Chondrocyte (in vitro differentiated cells): ENCODE measurements around the gene PLEKHJ1. TPM values are rescaled to one million over a fixed set of nuclear protein-coding genes. Genes with fewer than 3 reads are reported as not detected.

Experiments used
- DNase-seq: peaks from one replicate; pipeline ENCODE4 v3.0.0; 2021; ENCODE audit warnings: mixed read lengths, low spot score
- H3K27ac Mint-ChIP-seq: one replicate; pipeline ENCODE4 v1.8.0; 2021; ENCODE audit warnings: mild to moderate bottlenecking, moderate library complexity, mixed read lengths; ENCODE audit not compliant: unreplicated experiment
- H3K27me3 Mint-ChIP-seq: 2 replicates; pipeline ENCODE4 v1.8.0; 2021; ENCODE audit warnings: low read depth, mixed read lengths
- H3K36me3 Mint-ChIP-seq: 2 replicates; pipeline ENCODE4 v1.8.0; 2021; ENCODE audit warnings: low read depth, mixed read lengths
- H3K4me1 Mint-ChIP-seq: 2 replicates; pipeline ENCODE4 v1.8.0; 2021; ENCODE audit warnings: low read depth, mild to moderate bottlenecking, mixed read lengths
- H3K4me3 Mint-ChIP-seq: one replicate; pipeline ENCODE4 v1.8.0; 2021; ENCODE audit warnings: mild to moderate bottlenecking, moderate library complexity, mixed read lengths; ENCODE audit not compliant: unreplicated experiment
- H3K9me3 Mint-ChIP-seq: 2 replicates; pipeline ENCODE4 v1.8.0; 2021; ENCODE audit warnings: low read depth, mixed read lengths
- CTCF ChIP-seq: fragments of 200-600 bp; sonication (generic); IDR thresholded peaks from 2 replicates; pipeline ENCODE4 v1.5.0; 2021; ENCODE audit warnings: antibody characterized with exemption, mild to moderate bottlenecking, moderate library complexity
- total RNA-seq: library from RNA; stranded (reverse); gene quantifications from 3 replicates; pipeline ENCODE4 v1.2.1, GENCODE V29; 2021

The PLEKHJ1 gene
- total RNA-seq, 1 donor from 2014 or later: 42.4 TPM

GRCh38 chr19:2252055-2252796 is 16.1 kb upstream of the PLEKHJ1 start:
- Mint-ChIP-seq H3K27ac (no peak overlapping the region), H3K9me3 (no peaks in the 10 kb centered on the region), H3K27me3 (no peaks in the 10 kb centered on the region), H3K4me1 (peaks cover 3% of the 10 kb centered on the region), H3K36me3 (no peaks in the 10 kb centered on the region), H3K4me3 (no peak overlapping the region)
- no peak for DNase-seq
- TF ChIP-seq CTCF: no peak

- Mint-ChIP-seq H3K9me3 (no peaks in the 10 kb centered on the region), H3K4me1 (peaks cover 3% of the 10 kb centered on the region)
Measured at GRCh38 chr19:2251106-2252054, 15.3 kb upstream of the PLEKHJ1 start.

GRCh38 chr19:2250766-2251105 is 14.6 kb upstream of the PLEKHJ1 start:
- H3K4me1 Mint-ChIP-seq: peaks cover 3% of the 10 kb centered on the region
- H3K27ac Mint-ChIP-seq: no peak overlapping the region
- DNase-seq: no peak

More at GRCh38 chr19:2251106-2252054, 15.3 kb upstream of the PLEKHJ1 start:
- TF ChIP-seq CTCF: no peak
- H3K27ac Mint-ChIP-seq: no peak overlapping the region
- H3K4me3 Mint-ChIP-seq: no peak overlapping the region
- DNase-seq: no peak
- H3K36me3 Mint-ChIP-seq: no peaks in the 10 kb centered on the region
- H3K27me3 Mint-ChIP-seq: no peaks in the 10 kb centered on the region

GRCh38 chr19:2249880-2250765 is 14.0 kb upstream of the PLEKHJ1 start:
- no peak for DNase-seq
- Mint-ChIP-seq H3K27me3 (no peaks in the 10 kb centered on the region), H3K9me3 (no peaks in the 10 kb centered on the region), H3K4me1 (peaks cover 3% of the 10 kb centered on the region), H3K27ac (no peak overlapping the region), H3K4me3 (no peak overlapping the region), H3K36me3 (peaks cover 5% of the 10 kb centered on the region)
- no peak for TF ChIP-seq CTCF

More at GRCh38 chr19:2250766-2251105, 14.6 kb upstream of the PLEKHJ1 start:
- peaks cover 2% of the 10 kb centered on the region for H3K36me3 Mint-ChIP-seq
- no peak overlapping the region for H3K4me3 Mint-ChIP-seq
- no peak for TF ChIP-seq CTCF
- no peaks in the 10 kb centered on the region for H3K27me3 Mint-ChIP-seq
- H3K9me3 Mint-ChIP-seq: no peaks in the 10 kb centered on the region
